SK-N-SH treated with all-trans-retinoic acid at 6 μM for 48 hours (cell line): ENCODE data around the gene PLB1.

Source experiments
- ATAC-seq: fragments of 200-7000 bp; cut with Tn5 transposase; 3 replicates; pipeline ENCODE4 v1.9.1; 2020; ENCODE audit warnings: mild to moderate bottlenecking, moderate library complexity
- ARNTL ChIP-seq: fragments of 450-650 bp; formaldehyde crosslinking; IDR thresholded peaks from 2 replicates; pipeline ENCODE4 v1.5.0; 2020; ENCODE audit warnings: low read depth, mild to moderate bottlenecking, moderate library complexity, borderline replicate concordance
- BACH2 ChIP-seq: fragments of 250-450 bp; sonication (Bioruptor Pico); IDR thresholded peaks from 2 replicates; pipeline ENCODE4 v1.9.0; 2021; ENCODE audit warnings: mild to moderate bottlenecking, borderline replicate concordance
- CREB5 ChIP-seq: fragments of 250-450 bp; sonication (Bioruptor Pico); IDR thresholded peaks from 2 replicates; pipeline ENCODE4 v1.5.1; 2020; ENCODE audit warnings: low read depth, mild to moderate bottlenecking, moderate library complexity
- CSDC2 ChIP-seq: fragments of 250-450 bp; sonication (Bioruptor Pico); IDR thresholded peaks from 2 replicates; pipeline ENCODE4 v1.5.0; 2020; ENCODE audit warnings: mild to moderate bottlenecking, moderate library complexity
- ESRRG ChIP-seq: fragments of 250-450 bp; sonication (Bioruptor Pico); IDR thresholded peaks from 2 replicates; pipeline ENCODE4 v1.6.1; 2021; ENCODE audit warnings: mild to moderate bottlenecking
- GLIS3 ChIP-seq: fragments of 250-450 bp; sonication (Bioruptor Pico); IDR thresholded peaks from 2 replicates; pipeline ENCODE4 v1.5.0; 2020; ENCODE audit warnings: mild to moderate bottlenecking, moderate library complexity
- ISL1 ChIP-seq: fragments of 250-450 bp; sonication (Bioruptor Pico); IDR thresholded peaks from 2 replicates; pipeline ENCODE4 v2.1.2; 2022; ENCODE audit warnings: mild to moderate bottlenecking, moderate library complexity
- OSR1 ChIP-seq: fragments of 250-450 bp; sonication (Bioruptor Pico); IDR thresholded peaks from 2 replicates; pipeline ENCODE4 v1.8.0; 2022; ENCODE audit warnings: moderate library complexity, mild to moderate bottlenecking, inconsistent platforms
- POU6F1 ChIP-seq: fragments of 250-450 bp; sonication (Bioruptor Pico); IDR thresholded peaks from 2 replicates; pipeline ENCODE4 v1.8.0; 2021; ENCODE audit warnings: low read depth, mild to moderate bottlenecking, moderate library complexity, borderline replicate concordance
- PPARA ChIP-seq: fragments of 250-450 bp; sonication (Bioruptor Pico); IDR thresholded peaks from 2 replicates; pipeline ENCODE4 v1.5.0; 2020; ENCODE audit warnings: mild to moderate bottlenecking, borderline replicate concordance
- RARB ChIP-seq: fragments of 250-450 bp; sonication (Bioruptor Pico); IDR thresholded peaks from 2 replicates; pipeline ENCODE4 v1.8.0; 2021; ENCODE audit warnings: mild to moderate bottlenecking, moderate library complexity
- SNAI2 ChIP-seq: fragments of 250-450 bp; sonication (Bioruptor Pico); IDR thresholded peaks from 2 replicates; pipeline ENCODE4 v1.5.0; 2020; ENCODE audit warnings: mild to moderate bottlenecking, moderate library complexity
- TCF4 ChIP-seq: fragments of 250-450 bp; sonication (Bioruptor Pico); IDR thresholded peaks from 2 replicates; pipeline ENCODE4 v1.8.0; 2021; ENCODE audit warnings: mild to moderate bottlenecking, moderate library complexity, borderline replicate concordance
- TOX ChIP-seq: fragments of 250-450 bp; sonication (Bioruptor Pico); IDR thresholded peaks from 2 replicates; pipeline ENCODE4 v1.8.0; 2021; ENCODE audit warnings: mild to moderate bottlenecking, moderate library complexity, borderline replicate concordance
- TSHZ2 ChIP-seq: fragments of 250-450 bp; sonication (Bioruptor Pico); IDR thresholded peaks from 2 replicates; pipeline ENCODE4 v1.5.0; 2020; ENCODE audit warnings: mild to moderate bottlenecking, moderate library complexity
- ZC3H10 ChIP-seq: fragments of 250-450 bp; sonication (Bioruptor Pico); IDR thresholded peaks from 2 replicates; pipeline ENCODE4 v1.5.1; 2021; ENCODE audit warnings: mild to moderate bottlenecking, moderate library complexity
- ZFP3 ChIP-seq: fragments of 250-450 bp; sonication (Bioruptor Pico); IDR thresholded peaks from 2 replicates; pipeline ENCODE4 v1.5.0; 2020; ENCODE audit warnings: mild to moderate bottlenecking, moderate library complexity
- ZFP30 ChIP-seq: fragments of 450-650 bp; formaldehyde crosslinking; IDR thresholded peaks from 2 replicates; pipeline ENCODE4 v1.5.0; 2022; ENCODE audit warnings: mild to moderate bottlenecking, moderate library complexity
- ZNF565 ChIP-seq: fragments of 450-650 bp; formaldehyde crosslinking; conservative IDR thresholded peaks from 2 replicates; pipeline ENCODE4 v1.5.0; 2020; ENCODE audit warnings: low read depth, mild to moderate bottlenecking, moderate library complexity
- ZNF70 ChIP-seq: fragments of 450-650 bp; formaldehyde crosslinking; IDR thresholded peaks from 2 replicates; pipeline ENCODE4 v1.5.0; 2020; ENCODE audit warnings: mild to moderate bottlenecking, moderate library complexity
- ZNF8 ChIP-seq: fragments of 450-650 bp; formaldehyde crosslinking; IDR thresholded peaks from 2 replicates; pipeline ENCODE4 v1.5.0; 2020; ENCODE audit warnings: mild to moderate bottlenecking, moderate library complexity
- TF ChIP-seq, protein P1 (sequence below): fragments of 250-450 bp; sonication (Bioruptor Pico); IDR thresholded peaks from 2 replicates; pipeline ENCODE4 v1.8.0; 2020; ENCODE audit warnings: mild to moderate bottlenecking, moderate library complexity, borderline replicate concordance
- TF ChIP-seq, protein P2 (sequence below): fragments of 250-450 bp; sonication (Bioruptor Pico); IDR thresholded peaks from 2 replicates; pipeline ENCODE4 v1.5.1; 2021; ENCODE audit warnings: mild to moderate bottlenecking, moderate library complexity

Gene PLB1

GRCh38 chr2:28495551-28496250 lies at the start of gene PLB1:
PLB1 (plus strand) TSS chr2:28496060; CDS start chr2:28496115, 55 bp downstream.
- no peak for ATAC-seq
- TF ChIP-seq TOX (CRISPR knock-in tag): no peak
- no peak for TF ChIP-seq RARB (CRISPR knock-in tag)
- no peak for TF ChIP-seq ZFP3 (CRISPR knock-in tag)
- no peak for TF ChIP-seq ZC3H10 (CRISPR knock-in tag)
- no peak for TF ChIP-seq ISL1 (CRISPR knock-in tag)
- no peak for TF ChIP-seq ZNF8 (CRISPR knock-in tag)
- no peak for TF ChIP-seq SNAI2 (CRISPR knock-in tag)
- TF ChIP-seq ZNF70 (CRISPR knock-in tag): no peak
- TF ChIP-seq, protein P1, sequence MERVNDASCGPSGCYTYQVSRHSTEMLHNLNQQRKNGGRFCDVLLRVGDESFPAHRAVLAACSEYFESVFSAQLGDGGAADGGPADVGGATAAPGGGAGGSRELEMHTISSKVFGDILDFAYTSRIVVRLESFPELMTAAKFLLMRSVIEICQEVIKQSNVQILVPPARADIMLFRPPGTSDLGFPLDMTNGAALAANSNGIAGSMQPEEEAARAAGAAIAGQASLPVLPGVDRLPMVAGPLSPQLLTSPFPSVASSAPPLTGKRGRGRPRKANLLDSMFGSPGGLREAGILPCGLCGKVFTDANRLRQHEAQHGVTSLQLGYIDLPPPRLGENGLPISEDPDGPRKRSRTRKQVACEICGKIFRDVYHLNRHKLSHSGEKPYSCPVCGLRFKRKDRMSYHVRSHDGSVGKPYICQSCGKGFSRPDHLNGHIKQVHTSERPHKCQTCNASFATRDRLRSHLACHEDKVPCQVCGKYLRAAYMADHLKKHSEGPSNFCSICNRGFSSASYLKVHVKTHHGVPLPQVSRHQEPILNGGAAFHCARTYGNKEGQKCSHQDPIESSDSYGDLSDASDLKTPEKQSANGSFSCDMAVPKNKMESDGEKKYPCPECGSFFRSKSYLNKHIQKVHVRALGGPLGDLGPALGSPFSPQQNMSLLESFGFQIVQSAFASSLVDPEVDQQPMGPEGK (CRISPR knock-in tag): no peak
- TF ChIP-seq POU6F1 (CRISPR knock-in tag): no peak
- no peak for TF ChIP-seq TCF4
- no peak for TF ChIP-seq GLIS3 (CRISPR knock-in tag)
- TF ChIP-seq CREB5 (CRISPR knock-in tag): no peak
- no peak for TF ChIP-seq CSDC2 (CRISPR knock-in tag)
- no peak for TF ChIP-seq ARNTL

- ATAC-seq: no peak
- TF ChIP-seq PPARA (CRISPR knock-in tag): no peak
- no peak for TF ChIP-seq GLIS3 (CRISPR knock-in tag)
- no peak for TF ChIP-seq RARB (CRISPR knock-in tag)
- no peak for TF ChIP-seq SNAI2 (CRISPR knock-in tag)
- TF ChIP-seq TSHZ2: no peak
- no peak for TF ChIP-seq BACH2 (CRISPR knock-in tag)
- no peak for TF ChIP-seq ZFP30 (CRISPR knock-in tag)
- TF ChIP-seq CREB5 (CRISPR knock-in tag): no peak
- no peak for TF ChIP-seq ESRRG (CRISPR knock-in tag)
- TF ChIP-seq OSR1 (CRISPR knock-in tag): no peak
- TF ChIP-seq ISL1 (CRISPR knock-in tag): no peak
- no peak for TF ChIP-seq ARNTL
- no peak for TF ChIP-seq TOX (CRISPR knock-in tag)
- TF ChIP-seq ZNF565 (CRISPR knock-in tag): no peak
Observed at GRCh38 chr2:28446531-28446930, 49.3 kb upstream of the PLB1 start.

DNA sequence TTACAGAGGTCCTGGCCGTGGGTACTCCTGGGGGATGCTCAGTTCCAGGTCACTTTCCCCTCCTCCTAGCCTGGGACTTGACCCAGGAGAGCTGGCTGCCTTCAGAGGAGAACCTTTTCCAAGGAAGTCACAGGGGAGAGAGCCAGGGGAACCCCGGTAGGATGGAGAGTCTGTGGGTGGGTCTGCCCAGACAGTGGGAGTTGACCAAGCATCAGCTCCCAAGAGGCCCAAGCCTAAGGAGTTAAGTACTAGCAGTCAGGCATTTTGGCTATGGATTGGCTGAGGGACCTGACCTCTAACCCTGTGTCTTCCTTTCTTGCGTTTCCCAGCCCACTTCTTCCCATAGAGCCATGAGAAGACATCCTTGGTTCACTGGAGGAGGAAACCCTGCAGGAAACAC lies 48.8 kb upstream of the PLB1 start:
- no peak for ATAC-seq
- TF ChIP-seq TSHZ2 (no peak), BACH2 (CRISPR knock-in tag) (no peak), RARB (CRISPR knock-in tag) (no peak), ZFP30 (CRISPR knock-in tag) (no peak), GLIS3 (CRISPR knock-in tag) (no peak), ISL1 (CRISPR knock-in tag) (no peak), CSDC2 (CRISPR knock-in tag) (no peak), TCF4 (no peak)
- TF ChIP-seq, protein P2, sequence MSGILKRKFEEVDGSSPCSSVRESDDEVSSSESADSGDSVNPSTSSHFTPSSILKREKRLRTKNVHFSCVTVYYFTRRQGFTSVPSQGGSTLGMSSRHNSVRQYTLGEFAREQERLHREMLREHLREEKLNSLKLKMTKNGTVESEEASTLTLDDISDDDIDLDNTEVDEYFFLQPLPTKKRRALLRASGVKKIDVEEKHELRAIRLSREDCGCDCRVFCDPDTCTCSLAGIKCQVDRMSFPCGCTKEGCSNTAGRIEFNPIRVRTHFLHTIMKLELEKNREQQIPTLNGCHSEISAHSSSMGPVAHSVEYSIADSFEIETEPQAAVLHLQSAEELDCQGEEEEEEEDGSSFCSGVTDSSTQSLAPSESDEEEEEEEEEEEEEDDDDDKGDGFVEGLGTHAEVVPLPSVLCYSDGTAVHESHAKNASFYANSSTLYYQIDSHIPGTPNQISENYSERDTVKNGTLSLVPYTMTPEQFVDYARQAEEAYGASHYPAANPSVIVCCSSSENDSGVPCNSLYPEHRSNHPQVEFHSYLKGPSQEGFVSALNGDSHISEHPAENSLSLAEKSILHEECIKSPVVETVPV (CRISPR knock-in tag): no peak
